Measurements from ENCODE around the gene NPL. TPM values are rescaled to one million over a fixed set of nuclear protein-coding genes. Genes with fewer than 3 reads are reported as not detected.

Gene NPL
- polyA plus RNA-seq, 1 of the 3 experiments (the other 2 are of a cell fraction): 1.5 TPM

DNA sequence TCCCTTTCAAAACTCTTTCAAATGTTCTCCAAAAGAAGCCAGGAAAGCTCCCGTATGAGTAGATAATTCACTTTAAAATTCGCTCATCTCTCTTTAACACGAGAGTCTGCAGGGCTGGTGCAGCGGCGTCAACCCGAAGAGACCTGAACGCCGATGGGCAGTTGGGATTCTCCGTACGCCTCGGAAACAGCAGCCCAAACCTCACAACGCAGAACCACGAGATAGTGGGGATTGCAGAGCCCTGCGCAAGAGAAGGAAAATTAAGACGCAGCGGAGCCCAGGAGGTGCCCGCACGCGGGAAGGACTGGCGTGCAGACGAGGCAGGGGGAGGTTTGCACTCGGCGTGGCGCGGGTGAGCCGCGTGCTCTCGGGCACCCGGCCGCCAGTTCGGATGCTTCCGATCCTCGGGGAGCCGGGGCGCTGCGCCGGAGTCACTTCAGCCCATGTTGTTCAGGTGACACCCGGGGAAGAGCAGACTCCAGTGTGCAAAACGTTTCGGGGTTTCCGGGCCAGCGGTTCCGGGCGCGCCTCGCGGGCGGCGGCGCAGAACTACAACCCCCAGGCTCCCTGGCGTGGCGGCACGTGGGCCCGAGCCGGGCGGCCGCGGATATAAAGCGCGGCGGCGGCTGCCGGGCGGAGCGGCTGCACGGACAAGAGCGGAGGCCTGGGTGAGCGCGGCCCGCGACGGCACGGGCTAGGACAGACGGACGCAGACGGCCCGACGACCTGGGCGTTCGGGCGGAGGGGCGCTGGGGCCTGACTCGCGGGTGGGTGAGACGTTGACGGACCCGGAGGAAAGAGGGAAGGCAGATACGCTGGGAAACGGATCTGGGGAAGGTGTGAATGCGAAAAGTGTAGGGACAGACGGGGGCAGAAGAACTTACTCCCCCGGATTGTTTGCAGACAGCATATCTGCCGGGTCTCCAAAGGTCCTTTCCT lies at the start of gene NPL (continued):
- TF ChIP-seq, protein P1, sequence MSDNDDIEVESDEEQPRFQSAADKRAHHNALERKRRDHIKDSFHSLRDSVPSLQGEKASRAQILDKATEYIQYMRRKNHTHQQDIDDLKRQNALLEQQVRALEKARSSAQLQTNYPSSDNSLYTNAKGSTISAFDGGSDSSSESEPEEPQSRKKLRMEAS (IDR thresholded peaks at IDR 0.05; ENCODE audit: low read depth): peak; percentile 87
- TF ChIP-seq RFX5 (IDR thresholded peaks at IDR 0.05; ENCODE audit: low read length) (no peak), GABPA (IDR thresholded peaks at IDR 0.05; ENCODE audit: low read depth) (peak; percentile 54), MEF2A (IDR thresholded peaks at IDR 0.05; ENCODE audit: borderline replicate concordance, low read depth) (no peak), FOXM1 (IDR thresholded peaks at IDR 0.05; ENCODE audit: low read depth) (no peak), ELF1 (IDR thresholded peaks at IDR 0.05) (peak; percentile 63; the same call in 1 of the 2 replicates), YY1 (IDR thresholded peaks at IDR 0.05; ENCODE audit: low read depth) (no peak), TCF12 (IDR thresholded peaks at IDR 0.05) (no peak), NFIC (IDR thresholded peaks at IDR 0.05; ENCODE audit: borderline replicate concordance) (no peak), RCOR1 (IDR thresholded peaks at IDR 0.05; ENCODE audit: low read length) (no peak), EP300 (IDR thresholded peaks at IDR 0.05; ENCODE audit: borderline replicate concordance in 1 of 2, low read depth in 1 of 2, low read length in 1 of 2) (no peak), JUND (IDR thresholded peaks at IDR 0.05) (no peak), POLR2AphosphoS5 (IDR thresholded peaks at IDR 0.05; ENCODE audit: low read depth, low read length) (0 out of 2 replicates have a peak, but pooled peaks have one; percentile 66), GATA2 (CRISPR knock-in tag; IDR thresholded peaks at IDR 0.05) (no peak), RAD21 (IDR thresholded peaks at IDR 0.05; ENCODE audit: low read length) (no peak), CHD2 (IDR thresholded peaks at IDR 0.05; ENCODE audit: low read length, partially characterized antibody) (peak; percentile 29)
- TF ChIP-seq, protein P2, sequence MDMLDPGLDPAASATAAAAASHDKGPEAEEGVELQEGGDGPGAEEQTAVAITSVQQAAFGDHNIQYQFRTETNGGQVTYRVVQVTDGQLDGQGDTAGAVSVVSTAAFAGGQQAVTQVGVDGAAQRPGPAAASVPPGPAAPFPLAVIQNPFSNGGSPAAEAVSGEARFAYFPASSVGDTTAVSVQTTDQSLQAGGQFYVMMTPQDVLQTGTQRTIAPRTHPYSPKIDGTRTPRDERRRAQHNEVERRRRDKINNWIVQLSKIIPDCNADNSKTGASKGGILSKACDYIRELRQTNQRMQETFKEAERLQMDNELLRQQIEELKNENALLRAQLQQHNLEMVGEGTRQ (IDR thresholded peaks at IDR 0.05; ENCODE audit: borderline replicate concordance, low read depth, low read length): peak; percentile 85

DNA sequence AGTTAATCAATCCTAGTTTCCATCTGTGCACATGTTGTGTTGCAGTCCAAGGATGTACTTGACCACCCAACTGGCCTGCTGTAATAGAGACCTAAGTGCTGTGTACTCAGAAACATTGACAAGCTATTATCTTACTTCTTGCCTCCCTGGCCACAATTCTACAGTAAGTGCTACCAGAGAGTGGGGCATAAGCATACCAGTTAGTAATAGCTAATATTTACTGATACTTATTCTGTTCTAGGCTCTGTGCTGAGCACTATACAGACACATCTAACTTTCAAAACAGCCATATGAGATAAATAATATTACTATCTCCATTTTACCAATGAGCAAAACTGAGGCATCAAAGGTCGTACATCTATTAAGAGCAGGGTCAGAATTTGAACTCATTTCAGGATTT lies 49.5 kb upstream of the NPL start:
- H3K4me1 ChIP-seq (ENCODE audit: control insufficient read depth in 1 of 2, insufficient read depth in 2 of 2, low read depth in 1 of 2, low read length in 1 of 2): peaks cover 0 to 4% of the 10 kb centered on the region in 2 experiments; a peak in 2 of 4 replicates
- WGBS (ENCODE audit: low lambda C conversion rate): 83% methylated on average over 1 of the region's 1 CpG
- no peak for DNase-seq
- no peaks in the 10 kb centered on the region for H3K79me2 ChIP-seq (ENCODE audit: insufficient read depth)
- no peak overlapping the region for H3K4me2 ChIP-seq
- no peaks in the 10 kb centered on the region for H3K9me2 ChIP-seq
- H3K4me3 ChIP-seq (ENCODE audit: low read depth in 2 of 2, low read length in 1 of 2): no peak overlapping the region
- H4K20me1 ChIP-seq (ENCODE audit: insufficient read depth): no peaks in the 10 kb centered on the region
- no peak overlapping the region for H3K27ac ChIP-seq (ENCODE audit: low read depth in 2 of 2, low read length in 1 of 2)
- H3F3A ChIP-seq (replicated peaks; ENCODE audit: insufficient read depth): no peaks in the 10 kb centered on the region
- ChIA-PET CTCF (no interaction called here), POLR2A (no interaction called here)
- no peak overlapping the region for H2AFZ ChIP-seq (ENCODE audit: low read depth)
- H3K27me3 ChIP-seq (ENCODE audit: insufficient read depth): no peaks in the 10 kb centered on the region
- TF ChIP-seq, protein P3, sequence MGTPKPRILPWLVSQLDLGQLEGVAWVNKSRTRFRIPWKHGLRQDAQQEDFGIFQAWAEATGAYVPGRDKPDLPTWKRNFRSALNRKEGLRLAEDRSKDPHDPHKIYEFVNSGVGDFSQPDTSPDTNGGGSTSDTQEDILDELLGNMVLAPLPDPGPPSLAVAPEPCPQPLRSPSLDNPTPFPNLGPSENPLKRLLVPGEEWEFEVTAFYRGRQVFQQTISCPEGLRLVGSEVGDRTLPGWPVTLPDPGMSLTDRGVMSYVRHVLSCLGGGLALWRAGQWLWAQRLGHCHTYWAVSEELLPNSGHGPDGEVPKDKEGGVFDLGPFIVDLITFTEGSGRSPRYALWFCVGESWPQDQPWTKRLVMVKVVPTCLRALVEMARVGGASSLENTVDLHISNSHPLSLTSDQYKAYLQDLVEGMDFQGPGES (IDR thresholded peaks at IDR 0.05; ENCODE audit: low read depth, low read length): no peak
- no peak for TF ChIP-seq SMC3 (IDR thresholded peaks at IDR 0.05; ENCODE audit: low read depth, low read length)
- TF ChIP-seq YY1 (IDR thresholded peaks at IDR 0.05; ENCODE audit: low read depth): no peak
- no peak for TF ChIP-seq EZH2phosphoT487 (IDR thresholded peaks at IDR 0.05; ENCODE audit: borderline replicate concordance, low read depth)
- TF ChIP-seq MEF2A (IDR thresholded peaks at IDR 0.05; ENCODE audit: borderline replicate concordance, low read depth): no peak
- no peaks in the 10 kb centered on the region for H3K36me3 ChIP-seq (replicated peaks in 1 of 2; ENCODE audit: control insufficient read depth in 1 of 2, insufficient read depth in 2 of 2, low read length in 1 of 2)
- H3K9ac ChIP-seq: no peak overlapping the region
- no peaks in the 10 kb centered on the region for H3K9me3 ChIP-seq
